B cell (primary cell): ENCODE results near the gene THSD4.

Experiments used
- CTCF ChIP-seq: fragments of 200-600 bp; IDR thresholded peaks from one replicate; pipeline ENCODE4 v1.8.0; 2022; ENCODE audit warnings: antibody characterized with exemption, mild to moderate bottlenecking
- EZH2 ChIP-seq: IDR thresholded peaks from 2 replicates; pipeline ENCODE4 v1.6.1; 2012; ENCODE audit warnings: borderline replicate concordance, low read depth, mild to moderate bottlenecking, moderate library complexity, low read length; ENCODE audit not compliant: insufficient read depth, poor library complexity, severe bottlenecking

GRCh38 chr15:71462638-71463037 lies 347.4 kb downstream of the THSD4 start:
- no peak for TF ChIP-seq EZH2
- TF ChIP-seq CTCF, result no peak
